Astrocyte (in vitro differentiated cells and primary cell): ENCODE measurements around the gene ANKRD34C. TPM values are rescaled to one million over a fixed set of nuclear protein-coding genes. Genes with fewer than 3 reads are reported as not detected.

Experiments used
- total RNA-seq: library from RNA; stranded (reverse); gene quantifications from 2 replicates; pipeline ENCODE4 v1.2.1, GENCODE V29; 2021

The ANKRD34C gene
- total RNA-seq, 1 donor from 2014 or later: 0.05 TPM

Other genes starting within 250 kb of the ANKRD34C start
- gene RASGRF1, start 191.9 kb upstream of the ANKRD34C start, total RNA-seq: 0.55 and 1.2 TPM in 2 replicates
- 126 and 135 TPM in 2 replicates for gene TMED3, start 28.4 kb downstream of the ANKRD34C start, total RNA-seq
- gene MINAR1, start 149.6 kb downstream of the ANKRD34C start, total RNA-seq: 1.7 TPM in 2 replicates